ENCODE results near the gene SYTL3.
"Not testable (repeated sequence)": the region's sequence is repeated elsewhere in the genome, so short reads cannot be mapped to it uniquely, and the experiment has no call there.

Gene SYTL3

GRCh38 chr6:158622545-158623190 lies 27.2 kb upstream of the SYTL3 start:
- DNase-seq, result no peak

- no peak for DNase-seq
These were observed 24.9 kb upstream of the SYTL3 start for GRCh38 chr6:158624684-158625682.

GRCh38 chr6:158625881-158626305 lies 24.0 kb upstream of the SYTL3 start:
- no peak for DNase-seq

GRCh38 chr6:158626360-158627167 lies 23.3 kb upstream of the SYTL3 start:
- DNase-seq, result no peak

- DNase-seq, result no peak
These were observed 22.5 kb upstream of the SYTL3 start for GRCh38 chr6:158627168-158627939.

GRCh38 chr6:158627940-158628211 lies 22.0 kb upstream of the SYTL3 start:
- DNase-seq, result no peak

- DNase-seq, result no peak
These were observed 21.3 kb upstream of the SYTL3 start for GRCh38 chr6:158628542-158628941.

GRCh38 chr6:158629367-158630221 lies 20.3 kb upstream of the SYTL3 start:
- DNase-seq, result no peak

- no peak for DNase-seq
These were observed 18.8 kb upstream of the SYTL3 start for GRCh38 chr6:158630938-158631616.

GRCh38 chr6:158631678-158632537 lies 17.9 kb upstream of the SYTL3 start:
- DNase-seq, result peak; percentile 51

GRCh38 chr6:158632538-158633119 lies 17.2 kb upstream of the SYTL3 start:
- not testable (repeated sequence) for DNase-seq

GRCh38 chr6:158633127-158633526 lies 16.7 kb upstream of the SYTL3 start:
- DNase-seq, result no peak

GRCh38 chr6:158634695-158635426 lies 15.0 kb upstream of the SYTL3 start:
- DNase-seq, result no peak

GRCh38 chr6:158635427-158636073 lies 14.3 kb upstream of the SYTL3 start:
- DNase-seq, result no peak

- no peak for DNase-seq
These were observed 13.1 kb upstream of the SYTL3 start for GRCh38 chr6:158636778-158637177.

GRCh38 chr6:158638324-158638854 lies 11.5 kb upstream of the SYTL3 start:
- DNase-seq, result no peak

GRCh38 chr6:158639056-158639455 lies 10.8 kb upstream of the SYTL3 start:
- DNase-seq, result no peak

- no peak for DNase-seq
These were observed 9.3 kb upstream of the SYTL3 start for GRCh38 chr6:158640519-158640918.
